Measurements from ENCODE around the gene PAXIP1. TPM values are rescaled to one million over a fixed set of nuclear protein-coding genes. Genes with fewer than 3 reads are reported as not detected.

The PAXIP1 gene
- total RNA-seq, 1 donor from 2014 or later: 5.8 TPM

DNA sequence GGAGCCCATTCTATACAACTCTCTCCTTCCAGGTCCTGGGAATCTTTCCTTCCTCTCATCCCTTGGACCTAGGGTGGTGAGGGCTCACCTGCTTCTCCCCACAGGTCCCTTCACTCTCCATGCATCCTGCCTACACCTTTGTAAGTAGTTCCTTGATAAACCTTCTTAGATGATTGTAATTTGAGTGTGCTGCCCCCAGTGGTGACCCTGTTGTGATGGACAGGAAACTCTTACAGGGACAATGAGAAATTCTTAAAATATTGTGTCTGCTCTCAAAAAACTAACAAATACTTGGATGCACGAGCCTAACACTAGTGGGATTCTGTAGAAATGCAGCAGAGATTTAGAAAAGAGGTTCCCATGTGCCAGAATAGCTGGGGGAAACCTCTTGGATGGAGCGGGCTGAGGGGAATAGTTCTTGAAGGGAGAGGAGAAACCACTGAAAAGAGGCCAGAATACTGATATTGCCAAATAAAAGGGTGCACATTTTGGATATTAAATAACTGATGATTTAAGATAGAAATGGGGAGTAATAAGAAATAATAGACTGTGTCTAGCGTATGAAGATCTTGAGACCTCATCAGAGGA, 6.7 kb upstream of the PAXIP1 start:
- DNase-seq: no peak
- Histone ChIP-seq H3K4me1 (peaks cover 6% of the 10 kb centered on the region), H3K4me3 (no peak overlapping the region), H3K9me3 (replicated peaks) (no peaks in the 10 kb centered on the region), H3K36me3 (peaks cover 15% of the 10 kb centered on the region), H3K27me3 (ENCODE audit: low read depth) (peaks cover 13% of the 10 kb centered on the region), H3K27ac (replicated peaks) (no peak overlapping the region)
- intact Hi-C loops (cut with micrococcal nuclease): no loop called here
- TF ChIP-seq, protein P1, sequence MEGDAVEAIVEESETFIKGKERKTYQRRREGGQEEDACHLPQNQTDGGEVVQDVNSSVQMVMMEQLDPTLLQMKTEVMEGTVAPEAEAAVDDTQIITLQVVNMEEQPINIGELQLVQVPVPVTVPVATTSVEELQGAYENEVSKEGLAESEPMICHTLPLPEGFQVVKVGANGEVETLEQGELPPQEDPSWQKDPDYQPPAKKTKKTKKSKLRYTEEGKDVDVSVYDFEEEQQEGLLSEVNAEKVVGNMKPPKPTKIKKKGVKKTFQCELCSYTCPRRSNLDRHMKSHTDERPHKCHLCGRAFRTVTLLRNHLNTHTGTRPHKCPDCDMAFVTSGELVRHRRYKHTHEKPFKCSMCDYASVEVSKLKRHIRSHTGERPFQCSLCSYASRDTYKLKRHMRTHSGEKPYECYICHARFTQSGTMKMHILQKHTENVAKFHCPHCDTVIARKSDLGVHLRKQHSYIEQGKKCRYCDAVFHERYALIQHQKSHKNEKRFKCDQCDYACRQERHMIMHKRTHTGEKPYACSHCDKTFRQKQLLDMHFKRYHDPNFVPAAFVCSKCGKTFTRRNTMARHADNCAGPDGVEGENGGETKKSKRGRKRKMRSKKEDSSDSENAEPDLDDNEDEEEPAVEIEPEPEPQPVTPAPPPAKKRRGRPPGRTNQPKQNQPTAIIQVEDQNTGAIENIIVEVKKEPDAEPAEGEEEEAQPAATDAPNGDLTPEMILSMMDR (IDR thresholded peaks at IDR 0.05; ENCODE audit: borderline replicate concordance): peak; percentile 27

DNA sequence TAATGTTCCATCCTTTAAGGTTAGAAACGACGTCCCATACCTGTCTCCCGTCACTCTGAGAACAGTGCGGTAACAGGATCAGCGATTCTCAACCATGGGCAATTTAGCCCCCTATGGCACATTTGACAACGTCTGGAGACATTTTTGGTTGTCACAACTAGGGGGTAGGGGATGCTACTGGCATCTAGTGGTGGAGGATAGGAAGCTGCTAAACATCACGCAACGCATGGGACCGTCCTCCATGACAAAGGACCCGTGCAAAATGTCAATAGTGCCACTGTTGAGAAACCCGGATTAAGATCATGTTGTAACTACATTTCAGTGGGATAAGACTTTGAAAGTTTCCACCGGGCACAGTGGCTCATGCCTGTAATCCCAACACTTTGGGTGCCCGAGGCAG, 5.0 kb upstream of the PAXIP1 start:
- TF ChIP-seq, protein P1 (IDR thresholded peaks at IDR 0.05; ENCODE audit: borderline replicate concordance): peak; percentile 45
- intact Hi-C loops (cut with micrococcal nuclease): no loop called here
- H3K27me3 ChIP-seq (ENCODE audit: low read depth): peaks cover 5% of the 10 kb centered on the region
- peaks cover 22% of the 10 kb centered on the region for H3K4me1 ChIP-seq
- peaks cover 15% of the 10 kb centered on the region for H3K36me3 ChIP-seq
- no peak overlapping the region for H3K4me3 ChIP-seq
- no peak for DNase-seq
- H3K27ac ChIP-seq (replicated peaks): no peak overlapping the region
- no peaks in the 10 kb centered on the region for H3K9me3 ChIP-seq (replicated peaks)

DNA sequence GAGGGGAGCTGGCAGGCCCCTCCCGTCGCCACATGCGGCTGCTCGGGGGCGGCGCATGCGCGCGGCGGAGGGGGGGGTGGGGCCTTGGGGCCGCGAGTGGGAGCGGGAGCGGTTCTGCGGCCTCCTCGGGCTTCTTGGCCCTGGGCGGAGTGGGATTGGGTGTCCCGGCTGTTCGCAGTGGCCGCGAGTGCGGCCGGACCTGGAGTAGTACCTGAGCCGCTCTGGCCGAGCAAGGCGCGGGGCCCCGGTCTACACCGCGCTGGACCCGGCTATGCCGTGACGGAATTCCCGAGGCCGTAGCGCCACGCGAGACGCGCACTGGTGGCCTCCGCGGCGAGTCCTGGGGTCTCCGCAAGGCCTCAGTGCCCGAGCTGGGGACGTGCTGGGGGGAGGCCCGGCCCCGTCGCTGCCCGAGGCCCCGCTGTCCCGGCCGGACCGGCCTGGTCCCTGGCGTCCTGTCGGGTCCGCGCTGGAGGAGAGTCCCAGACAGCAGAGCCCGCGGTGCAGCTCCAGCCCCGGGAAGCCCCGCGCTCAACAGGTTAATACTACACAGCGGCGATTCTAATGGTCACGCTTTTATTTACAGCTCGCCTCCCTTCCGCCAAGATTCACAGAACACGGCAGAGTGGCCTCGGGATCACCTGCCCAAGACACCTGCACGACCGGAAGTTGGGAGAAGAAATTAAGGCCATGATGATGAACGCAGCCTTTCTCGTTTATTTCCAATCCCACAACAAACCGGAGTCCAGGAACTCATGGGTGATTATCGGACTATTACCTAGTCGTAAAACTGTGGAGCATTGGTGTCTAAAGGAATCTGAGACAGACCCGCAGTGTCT, 671 bp upstream of the PAXIP1 start:
- intact Hi-C loops (cut with micrococcal nuclease): no loop called here
- TF ChIP-seq, protein P1 (IDR thresholded peaks at IDR 0.05; ENCODE audit: borderline replicate concordance): no peak
- DNase-seq: peak; percentile 80
- H3K4me1 ChIP-seq: peaks cover 35% of the 10 kb centered on the region
- no peaks in the 10 kb centered on the region for H3K9me3 ChIP-seq (replicated peaks)
- peak overlapping the region; percentile 95 for H3K27ac ChIP-seq (replicated peaks)
- H3K27me3 ChIP-seq (ENCODE audit: low read depth): no peaks in the 10 kb centered on the region
- H3K36me3 ChIP-seq: peaks cover 15% of the 10 kb centered on the region
- H3K4me3 ChIP-seq: peak overlapping the region; percentile 99

DNA sequence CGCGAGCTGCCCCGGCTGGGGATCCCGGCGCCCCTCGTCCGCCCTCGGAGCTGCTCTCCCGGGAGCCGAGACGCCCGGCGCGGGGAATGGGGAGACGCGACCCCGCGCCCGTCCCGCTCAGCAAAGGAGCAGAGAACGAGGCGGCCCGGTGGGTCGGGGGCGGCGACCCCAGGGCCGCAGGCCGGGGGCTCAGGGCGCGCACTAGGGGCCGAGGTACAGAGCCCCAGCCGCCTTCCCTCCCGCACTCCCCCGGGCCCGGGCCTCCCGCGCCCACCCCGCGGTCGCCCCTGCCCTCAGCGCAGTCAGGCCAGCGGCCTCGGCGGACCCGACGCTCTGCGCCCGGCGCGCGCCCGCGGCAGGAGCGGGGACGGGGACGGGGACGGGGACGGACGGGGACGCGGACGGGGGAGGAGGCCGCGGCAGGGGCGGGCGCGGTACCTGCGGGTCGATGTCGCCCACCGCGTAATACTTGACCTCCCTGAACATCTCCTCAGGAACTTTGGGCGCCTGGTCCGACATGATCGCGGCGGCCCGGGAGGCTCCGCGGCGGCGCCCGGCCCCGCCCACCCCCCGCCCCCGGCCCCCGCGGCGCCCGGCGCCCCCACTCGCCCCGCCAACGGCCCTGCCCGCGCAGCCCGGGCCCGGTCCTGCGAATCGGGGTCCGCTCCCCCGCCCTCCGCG, 373 bp downstream of the PAXIP1 start:
- TF ChIP-seq, protein P1 (IDR thresholded peaks at IDR 0.05; ENCODE audit: borderline replicate concordance): no peak
- H3K4me1 ChIP-seq: peaks cover 35% of the 10 kb centered on the region
- H3K4me3 ChIP-seq: peak overlapping the region; percentile 99
- intact Hi-C loops (cut with micrococcal nuclease): no loop called here
- peaks cover 25% of the 10 kb centered on the region for H3K36me3 ChIP-seq
- no peaks in the 10 kb centered on the region for H3K27me3 ChIP-seq (ENCODE audit: low read depth)
- H3K27ac ChIP-seq (replicated peaks): peak overlapping the region; percentile 95
- DNase-seq: peak; percentile 45
- H3K9me3 ChIP-seq (replicated peaks): no peaks in the 10 kb centered on the region

DNA sequence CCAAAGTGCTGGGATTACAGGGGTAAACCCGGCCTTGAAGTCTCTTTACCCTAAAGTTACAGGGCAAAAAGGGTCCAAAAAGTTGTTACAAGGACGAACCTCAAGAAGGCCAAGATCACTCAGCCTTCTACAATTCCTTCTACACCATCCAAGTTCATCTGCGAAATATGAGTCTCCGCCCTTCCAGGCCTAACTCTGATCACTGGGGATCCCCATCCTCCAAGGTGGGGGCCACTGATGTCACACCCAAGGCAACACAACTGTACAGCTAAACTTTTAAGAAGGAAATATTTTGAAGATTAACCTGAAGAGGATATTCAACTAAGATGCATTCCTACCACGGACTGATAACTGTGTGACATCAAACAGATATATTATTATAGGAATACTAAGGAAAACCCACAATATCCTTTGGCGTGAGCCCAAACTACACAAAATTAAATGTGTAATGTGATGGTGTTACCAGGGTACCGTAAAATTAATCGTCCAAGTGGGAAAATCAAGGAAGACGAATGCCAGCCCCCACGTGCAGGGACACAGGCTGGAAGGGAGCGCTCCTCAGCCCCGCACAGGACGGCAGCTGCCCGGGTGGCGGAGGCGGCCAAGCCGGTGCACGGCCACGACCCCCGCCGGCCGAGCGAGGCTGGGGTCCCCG, 1.0 kb downstream of the PAXIP1 start:
- no peaks in the 10 kb centered on the region for H3K27me3 ChIP-seq (ENCODE audit: low read depth)
- H3K36me3 ChIP-seq: peaks cover 31% of the 10 kb centered on the region
- no peak for DNase-seq
- H3K4me3 ChIP-seq: peak overlapping the region; percentile 99
- H3K9me3 ChIP-seq (replicated peaks): no peaks in the 10 kb centered on the region
- H3K4me1 ChIP-seq: peaks cover 35% of the 10 kb centered on the region
- intact Hi-C loops (cut with micrococcal nuclease): no loop called here
- H3K27ac ChIP-seq (replicated peaks): peak overlapping the region; percentile 95
- TF ChIP-seq, protein P1 (IDR thresholded peaks at IDR 0.05; ENCODE audit: borderline replicate concordance): no peak
